Thyroid gland (tissue), 4 donors: ENCODE measurements around the gene RETSAT. TPM values are rescaled to one million over a fixed set of nuclear protein-coding genes. Genes with fewer than 3 reads are reported as not detected.
A peak's percentile ranks its signal among the peaks of the same experiment; 100 is the strongest.
"Not testable (repeated sequence)": the region's sequence is repeated elsewhere in the genome, so short reads cannot be mapped to it uniquely, and the experiment has no call there.

Experiments
- DNase-seq, 2 donors: peaks; one replicate each; pipeline ENCODE4 v3.0.0-alpha.2; 2019
- H3K27ac ChIP-seq, 3 donors: fragments of 200-600 bp; sonication (generic); 1 replicate in 2 of 3; 2 replicates in 1 of 3; pipeline ENCODE4 v1.5.1; 2016 to 2019; ENCODE audit warnings: mild to moderate bottlenecking in 1 of 3, moderate library complexity in 1 of 3
- H3K27me3 ChIP-seq: fragments of 200-600 bp; sonication (generic); one replicate; pipeline ENCODE4 v1.5.1; 2019
- H3K36me3 ChIP-seq, 2 donors: fragments of 200-600 bp; sonication (generic); one replicate each; pipeline ENCODE4 v1.5.1; 2016 to 2019
- H3K4me1 ChIP-seq, 2 donors: fragments of 200-600 bp; sonication (generic); one replicate each; pipeline ENCODE4 v1.5.1; 2017 to 2019
- H3K4me3 ChIP-seq, 3 donors: fragments of 200-600 bp; sonication (generic); replicated peaks in 1 of 3; 1 replicate in 2 of 3; 2 replicates in 1 of 3; pipeline ENCODE4 v1.5.1; 2016; ENCODE audit warnings: mild to moderate bottlenecking in 1 of 3
- H3K9me3 ChIP-seq: fragments of 200-600 bp; sonication (generic); one replicate; pipeline ENCODE4 v1.5.1; 2017
- POLR2A ChIP-seq, 2 donors: fragments of 450-650 bp; IDR thresholded peaks; one replicate each; pipeline ENCODE4 v1.6.1; 2017; ENCODE audit warnings: antibody characterized with exemption in 2 of 2, mild to moderate bottlenecking in 2 of 2, moderate library complexity in 1 of 2
- WGBS, 2 donors: methylation state at CpG; one replicate each; pipeline ENCODE4 v1.1.5; 2017; 5-methylcytosine and 5-hydroxymethylcytosine counted together
- intact Hi-C: fragments of 100-400 bp; cut with DNase I; formaldehyde crosslinking; loops from one replicate; pipeline ENCODE4 v1.15.1; 2023
- total RNA-seq, 4 donors: library from RNA; depleted of rRNA; stranded (reverse); fragments of >200 nt; gene quantifications; one replicate each; pipeline ENCODE4 v1.2.3, GENCODE V29; 2016
- TF ChIP-seq, protein P1 (sequence below), 6 experiments: fragments of 200-600 bp in 3 of 6; fragments of 450-650 bp in 3 of 6; sonication (generic) in 3 of 6; IDR thresholded peaks; one replicate each; pipeline ENCODE4 v1.5.1; 2016 to 2019; ENCODE audit warnings: antibody characterized with exemption in 6 of 6, mild to moderate bottlenecking in 2 of 6, inconsistent platforms in 1 of 6, moderate library complexity in 1 of 6

RETSAT gene
- total RNA-seq, 4 donors from 2014 or later, result 88.2 to 253 (median 182) TPM

DNA sequence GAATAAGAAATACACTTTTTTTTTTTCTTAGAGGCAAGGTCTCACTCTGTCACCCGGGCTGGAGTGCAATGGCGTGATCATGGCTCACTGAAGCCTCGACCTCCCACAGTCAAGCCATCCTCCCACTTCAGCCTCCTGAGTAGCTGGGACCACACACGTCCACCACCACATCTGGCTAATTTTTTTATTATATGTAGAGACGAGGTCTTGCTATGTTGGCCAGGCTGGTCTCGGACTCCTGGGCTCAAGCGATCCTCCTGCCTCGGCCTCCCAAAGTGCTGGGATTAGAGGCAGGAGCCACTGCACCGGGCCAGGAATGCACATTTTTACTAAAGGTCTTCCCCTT, 28.9 kb downstream of the RETSAT start:
- WGBS, 2 donors, result 68 to 73% methylated on average over 9 of the region's 9 CpGs
- no peaks in the 10 kb centered on the region for H3K27me3 ChIP-seq
- no peak for DNase-seq
- no peaks in the 10 kb centered on the region for H3K9me3 ChIP-seq
- H3K36me3 ChIP-seq, result peaks cover 31 to 34% of the 10 kb centered on the region in 2 donors
- intact Hi-C loops, result loop anchor here (10.0 kb wide), 1 partner anchor 219 kb away; no protein-coding TSS in a partner anchor
- TF ChIP-seq, protein P1, sequence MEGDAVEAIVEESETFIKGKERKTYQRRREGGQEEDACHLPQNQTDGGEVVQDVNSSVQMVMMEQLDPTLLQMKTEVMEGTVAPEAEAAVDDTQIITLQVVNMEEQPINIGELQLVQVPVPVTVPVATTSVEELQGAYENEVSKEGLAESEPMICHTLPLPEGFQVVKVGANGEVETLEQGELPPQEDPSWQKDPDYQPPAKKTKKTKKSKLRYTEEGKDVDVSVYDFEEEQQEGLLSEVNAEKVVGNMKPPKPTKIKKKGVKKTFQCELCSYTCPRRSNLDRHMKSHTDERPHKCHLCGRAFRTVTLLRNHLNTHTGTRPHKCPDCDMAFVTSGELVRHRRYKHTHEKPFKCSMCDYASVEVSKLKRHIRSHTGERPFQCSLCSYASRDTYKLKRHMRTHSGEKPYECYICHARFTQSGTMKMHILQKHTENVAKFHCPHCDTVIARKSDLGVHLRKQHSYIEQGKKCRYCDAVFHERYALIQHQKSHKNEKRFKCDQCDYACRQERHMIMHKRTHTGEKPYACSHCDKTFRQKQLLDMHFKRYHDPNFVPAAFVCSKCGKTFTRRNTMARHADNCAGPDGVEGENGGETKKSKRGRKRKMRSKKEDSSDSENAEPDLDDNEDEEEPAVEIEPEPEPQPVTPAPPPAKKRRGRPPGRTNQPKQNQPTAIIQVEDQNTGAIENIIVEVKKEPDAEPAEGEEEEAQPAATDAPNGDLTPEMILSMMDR (IDR thresholded peaks at IDR 0.05), result no peak
- TF ChIP-seq POLR2A (IDR thresholded peaks at IDR 0.05), result no peak
- H3K4me1 ChIP-seq, result peaks cover 40 to 49% of the 10 kb centered on the region in 2 donors
- peak overlapping the region in 1 of 3 donors; percentile 11 for H3K27ac ChIP-seq
- H3K4me3 ChIP-seq, result peak overlapping the region in 2 of 3 donors; percentile 56 to 65

DNA sequence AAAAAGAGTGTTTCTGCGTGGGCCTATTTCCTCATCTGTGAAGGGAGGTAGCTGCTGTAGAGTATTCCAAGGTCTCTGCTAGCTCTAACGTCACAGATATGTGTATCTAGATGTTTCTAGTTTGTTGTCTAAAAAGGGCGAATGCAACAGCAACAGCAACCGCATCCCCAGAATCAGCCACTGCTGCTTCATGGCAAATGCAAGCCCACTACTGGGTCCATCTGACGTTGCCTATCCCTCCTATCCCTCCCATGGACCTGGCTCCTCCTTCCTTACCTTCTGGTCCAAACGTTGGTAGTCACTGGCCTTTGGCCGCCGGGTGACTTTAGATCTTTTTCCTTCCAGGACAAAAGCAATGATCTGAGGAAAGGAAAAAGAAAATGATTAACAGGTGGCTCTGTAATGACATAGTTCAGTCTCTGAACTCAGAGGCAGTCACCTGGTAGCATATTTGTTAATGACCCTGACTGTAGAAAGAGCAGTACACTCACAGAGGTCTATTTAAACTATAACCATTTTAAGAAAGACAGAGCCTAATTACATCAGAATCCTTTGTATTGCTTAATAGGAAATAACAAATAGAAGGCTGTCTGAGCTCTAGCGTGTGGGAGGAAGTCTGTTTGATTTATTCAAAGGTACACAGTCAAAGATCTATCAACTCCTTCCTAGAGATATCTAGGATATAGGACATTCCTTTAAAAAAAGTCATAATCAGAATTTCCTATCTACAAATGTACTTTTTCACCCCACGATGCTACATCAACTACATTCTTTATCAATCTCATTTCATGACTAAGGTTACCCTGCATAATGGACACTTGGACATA, 29.5 kb downstream of the RETSAT start:
- 67 to 68% methylated on average over 10 of the region's 10 CpGs for WGBS, 2 donors
- H3K36me3 ChIP-seq, result peaks cover 34% of the 10 kb centered on the region in 2 donors
- no peak for DNase-seq
- H3K4me3 ChIP-seq, result peak overlapping the region in 1 of 3 donors; percentile 56
- intact Hi-C loops, result loop anchor here (10.0 kb wide), 1 partner anchor 220 kb away; no protein-coding TSS in a partner anchor
- H3K4me1 ChIP-seq, result peaks cover 40 to 49% of the 10 kb centered on the region in 2 donors
- H3K9me3 ChIP-seq, result no peaks in the 10 kb centered on the region
- peak overlapping the region in 1 of 3 donors; percentile 11 for H3K27ac ChIP-seq
- no peak for TF ChIP-seq POLR2A (IDR thresholded peaks at IDR 0.05)
- TF ChIP-seq, protein P1 (IDR thresholded peaks at IDR 0.05), result no peak
- H3K27me3 ChIP-seq, result no peaks in the 10 kb centered on the region

DNA sequence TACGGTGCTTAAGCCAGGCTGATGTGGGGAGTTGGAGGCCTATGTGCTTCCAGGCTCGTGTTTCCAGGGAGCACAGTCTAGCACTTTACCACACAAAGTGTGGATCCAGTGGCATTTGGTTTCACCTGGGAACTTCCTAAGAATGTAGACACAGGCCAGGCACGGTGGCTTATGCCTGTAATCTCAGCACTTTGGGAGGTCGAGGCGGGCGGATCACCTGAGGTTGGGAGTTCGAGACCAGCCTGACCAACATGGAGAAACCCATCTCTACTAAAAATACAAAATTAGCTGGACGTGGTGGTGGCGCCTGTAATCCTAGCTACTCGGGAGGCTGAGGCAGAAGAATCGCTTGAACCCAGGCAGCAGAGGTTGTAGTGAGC, 30.4 kb downstream of the RETSAT start:
- DNase-seq, H3K4me3 ChIP-seq, H3K27me3 ChIP-seq, H3K27ac ChIP-seq, H3K9me3 ChIP-seq: not testable (repeated sequence)
- intact Hi-C loops, result loop anchor here (10.0 kb wide), 1 partner anchor 221 kb away; no protein-coding TSS in a partner anchor
- H3K36me3 ChIP-seq, result peaks cover 34 to 37% of the 10 kb centered on the region in 2 donors
- H3K4me1 ChIP-seq, result peaks cover 40 to 49% of the 10 kb centered on the region in 2 donors
- 88 to 92% methylated on average over 11 of the region's 11 CpGs for WGBS, 2 donors

DNA sequence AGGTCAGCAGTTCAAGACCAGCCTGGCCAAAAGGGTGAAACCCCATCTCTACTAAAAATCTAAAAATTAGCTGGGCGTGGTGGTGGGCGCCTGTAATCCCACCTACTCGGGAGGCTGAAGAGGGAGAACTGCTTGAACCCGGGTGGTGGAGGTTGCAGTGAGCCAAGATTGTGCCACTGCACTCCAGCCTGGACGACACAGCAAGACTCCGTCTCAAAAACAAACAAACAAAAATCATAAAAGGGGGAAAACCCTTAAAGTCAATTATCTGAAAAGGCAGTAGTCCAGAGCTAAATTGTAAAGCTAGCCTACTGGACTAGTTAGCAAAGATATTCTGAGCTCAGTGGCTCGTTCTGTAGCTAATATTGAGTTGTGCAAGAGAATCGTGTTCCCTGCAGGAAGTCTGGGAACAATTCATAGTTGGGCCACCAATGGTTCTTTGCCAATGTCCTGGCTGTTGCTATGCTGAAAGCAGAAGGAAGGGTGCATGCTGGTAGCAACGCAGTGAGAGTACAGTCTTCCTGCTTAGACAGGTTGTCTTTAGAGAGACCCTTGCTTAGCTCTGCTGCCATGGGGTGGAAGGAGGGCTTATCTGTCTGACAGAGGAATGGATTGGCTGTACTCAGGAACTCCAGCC, 30.9 kb downstream of the RETSAT start:
- Histone ChIP-seq H3K36me3 (peaks cover 34 to 37% of the 10 kb centered on the region in 2 donors), H3K27ac (no peak overlapping the region), H3K9me3 (no peaks in the 10 kb centered on the region), H3K4me3 (no peak overlapping the region), H3K4me1 (peaks cover 36 to 45% of the 10 kb centered on the region in 2 donors), H3K27me3 (no peaks in the 10 kb centered on the region)
- intact Hi-C loops, result loop anchor here (10.0 kb wide), 1 partner anchor 221 kb away; no protein-coding TSS in a partner anchor
- WGBS, 2 donors, result 87 to 91% methylated on average over 9 of the region's 9 CpGs
- TF ChIP-seq, protein P1 (IDR thresholded peaks at IDR 0.05), result no peak
- TF ChIP-seq POLR2A (IDR thresholded peaks at IDR 0.05), result no peak
- no peak for DNase-seq

DNA sequence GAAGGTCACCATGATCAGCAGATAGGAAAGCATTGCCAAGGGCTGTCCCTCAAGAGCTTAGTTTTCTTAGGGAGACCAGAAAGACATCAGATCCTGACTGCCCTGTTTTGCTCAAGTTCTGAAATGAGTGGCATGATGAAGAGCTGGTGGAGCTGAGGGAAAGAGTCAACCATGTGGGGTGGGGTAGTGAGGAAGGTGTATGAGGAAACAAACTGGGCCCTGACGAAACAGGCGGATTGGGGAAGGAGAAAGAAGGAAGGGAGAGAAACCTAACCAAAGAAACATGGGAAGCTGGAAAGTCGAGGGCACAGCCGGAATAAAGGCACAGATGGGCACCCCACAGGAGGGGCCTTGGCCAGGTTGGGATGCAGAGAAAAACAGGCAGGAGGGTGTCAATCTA, 34.5 kb downstream of the RETSAT start:
- no peak overlapping the region for H3K4me3 ChIP-seq
- no peaks in the 10 kb centered on the region for H3K9me3 ChIP-seq
- peaks cover 34 to 46% of the 10 kb centered on the region in 2 donors for H3K36me3 ChIP-seq
- WGBS, 2 donors, result 88 to 89% methylated on average over 4 of the region's 4 CpGs
- TF ChIP-seq POLR2A (IDR thresholded peaks at IDR 0.05), result no peak
- TF ChIP-seq, protein P1 (IDR thresholded peaks at IDR 0.05), result no peak
- H3K27me3 ChIP-seq, result no peaks in the 10 kb centered on the region
- H3K4me1 ChIP-seq, result peaks cover 9 to 18% of the 10 kb centered on the region in 2 donors
- no peak for DNase-seq
- H3K27ac ChIP-seq, result no peak overlapping the region
- intact Hi-C loops, result loop anchor here (10.0 kb wide), 1 partner anchor 225 kb away; no protein-coding TSS in a partner anchor
